Keratinocyte (primary cell): ENCODE data around the gene PRRT1B. TPM values are rescaled to one million over a fixed set of nuclear protein-coding genes. Genes with fewer than 3 reads are reported as not detected.

Experiments
- DNase-seq: peaks from one replicate; pipeline ENCODE4 v3.0.0-alpha.2; 2011; ENCODE audit warnings: low read depth, missing footprints, low spot score
- FAIRE-seq: peaks from 2 replicates; lab custom pipeline; 2011; peaks lifted over from hg19 to GRCh38; lab: Jason Lieb, UNC
- H2AFZ ChIP-seq: 2 replicates; pipeline ENCODE4 v1.6.0; 2012; ENCODE audit warnings: low read length, control low read depth, inconsistent platforms; ENCODE audit not compliant: control insufficient read depth
- H3K27ac ChIP-seq: 2 replicates; pipeline ENCODE4 v1.5.1; 2011; ENCODE audit warnings: low read length; ENCODE audit not compliant: control insufficient read depth, insufficient read depth
- H3K27me3 ChIP-seq: 3 replicates; pipeline ENCODE4 v1.6.0; 2011; ENCODE audit warnings: low read length; ENCODE audit not compliant: control insufficient read depth, insufficient read depth; ENCODE audit errors: extremely low read depth
- H3K36me3 ChIP-seq, 2 experiments: 2 replicates in 1 of 2; 3 replicates in 1 of 2; pipeline ENCODE4 v1.5.1; 2011; ENCODE audit warnings: low read length in 2 of 2, mild to moderate bottlenecking in 1 of 2; ENCODE audit not compliant: control insufficient read depth in 2 of 2, insufficient read depth in 2 of 2; ENCODE audit errors: extremely low read depth in 1 of 2
- H3K4me1 ChIP-seq: 3 replicates; pipeline ENCODE4 v1.5.1; 2011; ENCODE audit warnings: low read length; ENCODE audit not compliant: control insufficient read depth, insufficient read depth; ENCODE audit errors: extremely low read depth
- H3K4me2 ChIP-seq: 3 replicates; pipeline ENCODE4 v1.6.0; 2011; ENCODE audit warnings: low read depth, low read length; ENCODE audit not compliant: control insufficient read depth, insufficient read depth; ENCODE audit errors: extremely low read depth
- H3K4me3 ChIP-seq, 3 experiments: fragments of 200-600 bp in 1 of 3; sonication (generic) in 1 of 3; 2 replicates in 2 of 3; 3 replicates in 1 of 3; pipeline ENCODE4 v1.5.1; 2011 to 2016; ENCODE audit warnings: low read length in 3 of 3, mild to moderate bottlenecking in 3 of 3, control low read depth in 2 of 3, inconsistent platforms in 1 of 3, low read depth in 1 of 3, mixed read lengths in 1 of 3, mixed run types in 1 of 3, moderate library complexity in 1 of 3; ENCODE audit not compliant: control insufficient read depth in 2 of 3, insufficient read depth in 2 of 3; ENCODE audit errors: extremely low read depth in 1 of 3
- H3K79me2 ChIP-seq: 2 replicates; pipeline ENCODE4 v1.6.0; 2012; ENCODE audit warnings: low read length; ENCODE audit not compliant: control insufficient read depth, insufficient read depth
- H3K9ac ChIP-seq: 3 replicates; pipeline ENCODE4 v1.6.0; 2011; ENCODE audit warnings: low read length; ENCODE audit not compliant: control insufficient read depth, insufficient read depth; ENCODE audit errors: extremely low read depth
- H3K9me1 ChIP-seq: 3 replicates; pipeline ENCODE4 v1.6.0; 2011; ENCODE audit warnings: low read length; ENCODE audit not compliant: control insufficient read depth, insufficient read depth; ENCODE audit errors: extremely low read depth
- H3K9me3 ChIP-seq: 2 replicates; pipeline ENCODE4 v1.5.1; 2012; ENCODE audit warnings: low read depth, low read length; ENCODE audit not compliant: control insufficient read depth
- H4K20me1 ChIP-seq: 3 replicates; pipeline ENCODE4 v1.6.0; 2011; ENCODE audit warnings: low read length; ENCODE audit not compliant: control insufficient read depth, insufficient read depth; ENCODE audit errors: extremely low read depth
- CTCF ChIP-seq, 3 experiments: IDR thresholded peaks in 1 of 3; conservative IDR thresholded peaks in 1 of 3; optimal IDR thresholded peaks in 1 of 3; 2 replicates in 2 of 3; 3 replicates in 1 of 3; pipeline versions ENCODE3 to v1.5.1; 2011; ENCODE audit warnings: low read length in 3 of 3, mild to moderate bottlenecking in 3 of 3, moderate library complexity in 2 of 3, control low read depth in 1 of 3, inconsistent platforms in 1 of 3; ENCODE audit not compliant: insufficient read depth in 2 of 3; ENCODE audit errors: extremely low read depth in 1 of 3
- EZH2 ChIP-seq: IDR thresholded peaks from one replicate; pipeline ENCODE4 v1.6.1; 2012; ENCODE audit warnings: inconsistent platforms, mild to moderate bottlenecking, low read length, moderate library complexity
- dilution Hi-C: fragments of 300-500 bp; cut with MboI; formaldehyde crosslinking; loops from one replicate; pipeline ENCODE4 v1.7.0; 2020; ENCODE audit warnings: low sequenced_read_pairs; ENCODE audit not compliant: extremely low pct_ligation_motif_present
- polyA plus RNA-seq, 5 experiments: library from polyadenylated mRNA; depleted of rRNA in 3 of 5; stranded (reverse) in 3 of 5; stranded (forward) in 1 of 5; unstranded in 1 of 5; fragments of >200 nt; gene quantifications; 1 replicate in 1 of 5; 2 replicates in 3 of 5; 3 replicates in 1 of 5; pipeline versions ENCODE4 v1.2.1 to v1.2.3, GENCODE V29; 2011 to 2012; ENCODE audit warnings: missing spikeins in 2 of 5, low read depth in 1 of 5, low replicate concordance in 1 of 5

Gene PRRT1B
- polyA plus RNA-seq, 1 donor (not counting 4 experiments of a cell fraction or from before 2014, with no cell fraction given): not detected

- H2AFZ ChIP-seq: no peak overlapping the region
- peaks cover 34 to 54% of the 10 kb centered on the region in 2 experiments for H3K36me3 ChIP-seq
- no peak overlapping the region for H3K4me2 ChIP-seq
- H3K9ac ChIP-seq: no peak overlapping the region
- dilution Hi-C loops: no loop called here
- H3K4me1 ChIP-seq: no peaks in the 10 kb centered on the region
- H4K20me1 ChIP-seq: peaks cover 4% of the 10 kb centered on the region
- no peaks in the 10 kb centered on the region for H3K9me3 ChIP-seq
- H3K27ac ChIP-seq: no peak overlapping the region
- H3K79me2 ChIP-seq: no peaks in the 10 kb centered on the region
- H3K4me3 ChIP-seq: no peak overlapping the region
- DNase-seq (no peak), FAIRE-seq (no peak)
- H3K9me1 ChIP-seq: no peaks in the 10 kb centered on the region
- no peaks in the 10 kb centered on the region for H3K27me3 ChIP-seq
- TF ChIP-seq EZH2 (no peak), CTCF (optimal IDR thresholded peaks at IDR 0.05 in 1 of 3, IDR thresholded peaks at IDR 0.05 in 1 of 3, conservative IDR thresholded peaks at IDR 0.05 in 1 of 3; ENCODE audit: extremely low read depth in 1 of 3, insufficient read depth in 2 of 3, low read length in 3 of 3) (no peak)
These were observed 23.5 kb upstream of the PRRT1B start for GRCh38 chr9:131521822-131522221.

- FAIRE-seq (no peak), DNase-seq (no peak)
- Histone ChIP-seq H3K9ac (no peak overlapping the region), H3K9me3 (no peaks in the 10 kb centered on the region), H2AFZ (no peak overlapping the region), H4K20me1 (peaks cover 4% of the 10 kb centered on the region), H3K4me2 (no peak overlapping the region), H3K36me3 (peaks cover 34 to 51% of the 10 kb centered on the region in 2 experiments), H3K9me1 (no peaks in the 10 kb centered on the region), H3K4me1 (no peaks in the 10 kb centered on the region), H3K27me3 (no peaks in the 10 kb centered on the region), H3K27ac (no peak overlapping the region), H3K4me3 (no peak overlapping the region), H3K79me2 (no peaks in the 10 kb centered on the region)
- dilution Hi-C loops: no loop called here
- TF ChIP-seq EZH2: no peak
- TF ChIP-seq CTCF (optimal IDR thresholded peaks at IDR 0.05 in 1 of 3, IDR thresholded peaks at IDR 0.05 in 1 of 3, conservative IDR thresholded peaks at IDR 0.05 in 1 of 3; ENCODE audit: extremely low read depth in 1 of 3, insufficient read depth in 2 of 3, low read length in 3 of 3): no peak
These were observed 22.9 kb upstream of the PRRT1B start for GRCh38 chr9:131522257-131523085.
